ENCODE measurements around the gene CNTNAP2. TPM values are rescaled to one million over a fixed set of nuclear protein-coding genes. Genes with fewer than 3 reads are reported as not detected.

Gene CNTNAP2
- total and polyA plus RNA-seq, 9 of the 15 experiments (the other 6 are each of a cell fraction or from before 2014, with no cell fraction given), result 0.04 to 0.62 (median 0.09) TPM; not detected in 4

- H3K36me3 ChIP-seq (ENCODE audit: control insufficient read depth, insufficient read depth, low read length), result no peaks in the 10 kb centered on the region
- BruUV-seq (replicated peaks), result no TSS peak
- no peak for DNase-seq (ENCODE audit: extremely low read depth in 1 of 4, low spot score in 3 of 4)
- in situ Hi-C loops (cut with MboI) (no loop called here), intact Hi-C loops (cut with micrococcal nuclease) (no loop called here)
- no peak overlapping the region for H3K9ac ChIP-seq (ENCODE audit: insufficient read depth in 1 of 2, low read depth in 2 of 2, low read length in 2 of 2)
- WGBS (ENCODE audit: insufficient coverage, low coverage, missing lambda C conversion rate), result 0% methylated on average over 2 of the region's 2 CpGs
- peaks cover 3% of the 10 kb centered on the region; the same call in 1 of the 2 replicates for H3K9me3 ChIP-seq (replicated peaks; ENCODE audit: control insufficient read depth, insufficient read depth, low read depth, low read length)
- ATAC-seq, result no peak
- POLR2A ChIA-PET, result no interaction called here
- CTCF ChIA-PET (ENCODE audit: low intra/inter-chr PET ratio), result no interaction called here
- H3K4me2 ChIP-seq (ENCODE audit: insufficient read depth, low read length), result no peak overlapping the region
- no peaks in the 10 kb centered on the region for H4K20me1 ChIP-seq (replicated peaks; ENCODE audit: control insufficient read depth, insufficient read depth, low read length)
- no peak for TF ChIP-seq ZFP30 (CRISPR knock-in tag; IDR thresholded peaks at IDR 0.05; ENCODE audit: borderline replicate concordance)
- TF ChIP-seq HNRNPK (IDR thresholded peaks at IDR 0.05; ENCODE audit: low read depth, low read length, poor library complexity, severe bottlenecking), result no peak
- TF ChIP-seq ZNF551 (CRISPR knock-in tag; IDR thresholded peaks at IDR 0.05), result no peak
- TF ChIP-seq IFI16 (CRISPR knock-in tag; IDR thresholded peaks at IDR 0.05), result no peak
- TF ChIP-seq PCBP2 (IDR thresholded peaks at IDR 0.05; ENCODE audit: low read depth, low read length, poor library complexity, severe bottlenecking), result no peak
- TF ChIP-seq SRF (CRISPR knock-in tag; IDR thresholded peaks at IDR 0.05), result no peak
- no peak for TF ChIP-seq EP300 (IDR thresholded peaks at IDR 0.05; ENCODE audit: low read length)
- no peak for TF ChIP-seq ZSCAN32 (CRISPR knock-in tag; IDR thresholded peaks at IDR 0.05)
- no peak for TF ChIP-seq GTF2E2 (tag; IDR thresholded peaks at IDR 0.05)
- no peak for TF ChIP-seq PTTG1 (tag; IDR thresholded peaks at IDR 0.05; ENCODE audit: low read depth)
- TF ChIP-seq E2F1 (CRISPR knock-in tag; IDR thresholded peaks at IDR 0.05), result no peak
- no peak for TF ChIP-seq FIP1L1 (IDR thresholded peaks at IDR 0.05; ENCODE audit: low read depth, low read length, poor library complexity, severe bottlenecking)
- no peak for TF ChIP-seq ZNF584 (CRISPR knock-in tag; IDR thresholded peaks at IDR 0.05; ENCODE audit: low read depth)
- TF ChIP-seq CEBPB (tag; IDR thresholded peaks at IDR 0.05), result peak; percentile 45; the same call in 1 of the 2 replicates
- TF ChIP-seq CEBPG (CRISPR knock-in tag; IDR thresholded peaks at IDR 0.05), result no peak
- peak in 1 of 2 experiments; percentile 78; a peak in 2 of 4 replicates for TF ChIP-seq CEBPG (tag; conservative IDR thresholded peaks at IDR 0.05 in 1 of 2, IDR thresholded peaks at IDR 0.05 in 1 of 2)
- TF ChIP-seq ZNF695 (CRISPR knock-in tag; IDR thresholded peaks at IDR 0.05), result no peak
- TF ChIP-seq ZNF146 (CRISPR knock-in tag; IDR thresholded peaks at IDR 0.05; ENCODE audit: unreplicated experiment), result no peak
- H2AFZ ChIP-seq (ENCODE audit: low read depth, low read length), result no peak overlapping the region
- H3K9me1 ChIP-seq (ENCODE audit: control insufficient read depth, insufficient read depth, low read length), result no peaks in the 10 kb centered on the region
- no peak overlapping the region for H3K27ac ChIP-seq (ENCODE audit: extremely low read depth, low read depth, low read length)
- FAIRE-seq, result no peak
- no peaks in the 10 kb centered on the region for H3K4me1 ChIP-seq (replicated peaks in 1 of 2; ENCODE audit: control insufficient read depth in 2 of 2, insufficient read depth in 2 of 2, low read length in 2 of 2)
- H3K4me3 ChIP-seq, result no peak overlapping the region
- H3K79me2 ChIP-seq (ENCODE audit: control insufficient read depth, insufficient read depth, low read length), result no peaks in the 10 kb centered on the region
- no peaks in the 10 kb centered on the region for H3K27me3 ChIP-seq (ENCODE audit: control insufficient read depth in 2 of 2, insufficient read depth in 2 of 2, low read length in 2 of 2)
These were observed 1520.0 kb downstream of the CNTNAP2 start for GRCh38 chr7:147636553-147636952.
